ENCODE measurements around the gene SOX1.

SOX1 gene

GRCh38 chr13:112067871-112068539 lies 1.1 kb downstream of the SOX1 start:
- no peak for TF ChIP-seq CTCF (IDR thresholded peaks at IDR 0.05; ENCODE audit: low read depth, low read length)
- H3K4me3 ChIP-seq (ENCODE audit: low read depth, low read length), result no peak overlapping the region

GRCh38 chr13:112068540-112069060 lies 1.7 kb downstream of the SOX1 start:
- no peak overlapping the region for H3K4me3 ChIP-seq (ENCODE audit: low read depth, low read length)
- no peak for TF ChIP-seq CTCF (IDR thresholded peaks at IDR 0.05; ENCODE audit: low read depth, low read length)

- no peak for TF ChIP-seq CTCF (IDR thresholded peaks at IDR 0.05; ENCODE audit: low read depth, low read length)
- H3K4me3 ChIP-seq (ENCODE audit: low read depth, low read length), result no peak overlapping the region
Observed at GRCh38 chr13:112069061-112069844, 2.3 kb downstream of the SOX1 start.

GRCh38 chr13:112069845-112070251 lies 2.9 kb downstream of the SOX1 start:
- no peak for TF ChIP-seq CTCF (IDR thresholded peaks at IDR 0.05; ENCODE audit: low read depth, low read length)

GRCh38 chr13:112071102-112071722 lies 4.3 kb downstream of the SOX1 start:
- no peak for TF ChIP-seq CTCF (IDR thresholded peaks at IDR 0.05; ENCODE audit: low read depth, low read length)
- no peak overlapping the region for H3K4me3 ChIP-seq (ENCODE audit: low read depth, low read length)

More at GRCh38 chr13:112069845-112070251, 2.9 kb downstream of the SOX1 start:
- no peak overlapping the region for H3K4me3 ChIP-seq (ENCODE audit: low read depth, low read length)

- H3K4me3 ChIP-seq (ENCODE audit: low read depth, low read length), result no peak overlapping the region
Observed at GRCh38 chr13:112071723-112072533, 5.0 kb downstream of the SOX1 start.

More at GRCh38 chr13:112071723-112072533, 5.0 kb downstream of the SOX1 start:
- TF ChIP-seq CTCF (IDR thresholded peaks at IDR 0.05; ENCODE audit: low read depth, low read length), result no peak
